B cell (primary cell): Measurements from ENCODE around the gene ADAMTS20. TPM values are rescaled to one million over a fixed set of nuclear protein-coding genes. Genes with fewer than 3 reads are reported as not detected.
A peak's percentile ranks its signal among the peaks of the same experiment; 100 is the strongest.

Experiments
- ATAC-seq: fragments of 200-7000 bp; cut with Tn5 transposase; one replicate; pipeline ENCODE4 v1.10.0; 2021; ENCODE audit warnings: low read depth, mild to moderate bottlenecking, moderate number of reproducible peaks, moderate library complexity
- CTCF ChIA-PET: fragments of 350-600 bp; sonication (Branson Sonifier 250); formaldehyde crosslinking; loops from one replicate; lab custom pipeline; 2021; ENCODE audit warnings: antibody characterized with exemption, inconsistent platforms; lab: Charles Lee
- POLR2A ChIA-PET: fragments of 350-600 bp; sonication (Branson Sonifier 250); formaldehyde crosslinking; loops from one replicate; lab custom pipeline; 2021; ENCODE audit warnings: antibody characterized with exemption; lab: Charles Lee
- DNase-seq: peaks from one replicate; pipeline ENCODE4 v3.0.0; 2013
- H2AFZ ChIP-seq: 2 replicates; pipeline ENCODE4 v1.6.1; 2012; ENCODE audit warnings: mild to moderate bottlenecking, low read depth, low read length; ENCODE audit not compliant: insufficient read depth, poor library complexity, severe bottlenecking
- H3K27ac ChIP-seq, 2 donors: 1 replicate in 1 of 2; 2 replicates in 1 of 2; pipeline ENCODE4 v1.5.1; 2012 to 2013; ENCODE audit warnings: low read length in 2 of 2, mild to moderate bottlenecking in 2 of 2, moderate library complexity in 1 of 2
- H3K27me3 ChIP-seq, 4 experiments: fragments of 200-600 bp in 1 of 4; sonication (generic) in 1 of 4; replicated peaks in 1 of 4; 1 replicate in 2 of 4; 2 replicates in 2 of 4; pipeline versions ENCODE4 v1.6.1 to v1.7.0; 2013 to 2016; ENCODE audit warnings: low read length in 3 of 4, mild to moderate bottlenecking in 2 of 4, mixed read lengths in 1 of 4, moderate library complexity in 1 of 4; ENCODE audit not compliant: insufficient read depth in 4 of 4, control insufficient read depth in 3 of 4; ENCODE audit errors: control extremely low read depth in 1 of 4
- H3K36me3 ChIP-seq, 2 experiments: replicated peaks in 1 of 2; 1 replicate in 1 of 2; 2 replicates in 1 of 2; pipeline versions ENCODE4 v1.6.1 to v1.7.1; 2013; ENCODE audit warnings: low read length in 1 of 2; ENCODE audit not compliant: insufficient read depth in 2 of 2, control insufficient read depth in 1 of 2; ENCODE audit errors: control extremely low read depth in 1 of 2, extremely low read depth in 1 of 2
- H3K4me1 ChIP-seq, 2 donors: fragments of 200-600 bp in 1 of 2; sonication (generic) in 1 of 2; 1 replicate in 1 of 2; 2 replicates in 1 of 2; pipeline versions ENCODE4 v1.5.1 to v1.6.1; 2013 to 2017; ENCODE audit warnings: low read length in 2 of 2; ENCODE audit not compliant: control insufficient read depth in 2 of 2, insufficient read depth in 2 of 2
- H3K4me2 ChIP-seq: replicated peaks from 2 replicates; pipeline ENCODE3; 2012; ENCODE audit warnings: mild to moderate bottlenecking, low read depth, low read length; ENCODE audit not compliant: poor library complexity, severe bottlenecking
- H3K4me3 ChIP-seq, 5 experiments: fragments of 200-600 bp in 1 of 5; sonication (generic) in 1 of 5; 1 replicate in 3 of 5; 2 replicates in 2 of 5; pipeline versions ENCODE4 v1.5.1 to v1.7.0; 2011 to 2016; ENCODE audit warnings: low read length in 4 of 5, mild to moderate bottlenecking in 4 of 5, low read depth in 2 of 5, control low read depth in 1 of 5, moderate library complexity in 1 of 5; ENCODE audit not compliant: insufficient read depth in 1 of 5; ENCODE audit errors: control extremely low read depth in 1 of 5, extremely low read depth in 1 of 5
- H3K79me2 ChIP-seq: fragments of 200-600 bp; sonication (generic); one replicate; pipeline ENCODE4 v1.6.0; 2016; ENCODE audit warnings: low read length; ENCODE audit not compliant: control insufficient read depth, insufficient read depth
- H3K9ac ChIP-seq: fragments of 200-600 bp; sonication (generic); 2 replicates; pipeline ENCODE4 v1.6.1; 2017; ENCODE audit warnings: mild to moderate bottlenecking, low read length, moderate library complexity
- H3K9me3 ChIP-seq, 3 donors: one replicate each; pipeline versions ENCODE4 v1.6.1 to v1.7.1; 2013; ENCODE audit warnings: low read length in 2 of 3; ENCODE audit not compliant: control insufficient read depth in 2 of 3, insufficient read depth in 1 of 3; ENCODE audit errors: control extremely low read depth in 1 of 3
- H4K20me1 ChIP-seq: 2 replicates; pipeline ENCODE4 v1.6.0; 2012; ENCODE audit warnings: mild to moderate bottlenecking, low read length; ENCODE audit not compliant: insufficient read depth, control insufficient read depth, poor library complexity, severe bottlenecking
- H3K27ac Mint-ChIP-seq: one replicate; pipeline ENCODE4 v1.8.0; 2021; ENCODE audit warnings: mixed read lengths
- H3K27me3 Mint-ChIP-seq: one replicate; pipeline ENCODE4 v1.8.0; 2021; ENCODE audit warnings: mixed read lengths
- H3K4me1 Mint-ChIP-seq: one replicate; pipeline ENCODE4 v1.8.0; 2021; ENCODE audit warnings: mixed read lengths
- H3K4me3 Mint-ChIP-seq: one replicate; pipeline ENCODE4 v1.8.0; 2021; ENCODE audit warnings: mixed read lengths
- H3K9me3 Mint-ChIP-seq: one replicate; pipeline ENCODE4 v1.8.0; 2022; ENCODE audit warnings: mixed read lengths; ENCODE audit not compliant: insufficient read depth
- EZH2 ChIP-seq: IDR thresholded peaks from 2 replicates; pipeline ENCODE4 v1.6.1; 2012; ENCODE audit warnings: borderline replicate concordance, low read depth, mild to moderate bottlenecking, moderate library complexity, low read length; ENCODE audit not compliant: insufficient read depth, poor library complexity, severe bottlenecking
- WGBS: methylation state at CpG from one replicate; pipeline ENCODE4 v1.1.5; 2013; ENCODE audit warnings: missing lambda C conversion rate; ENCODE audit not compliant: insufficient coverage; 5-methylcytosine and 5-hydroxymethylcytosine counted together
- intact Hi-C: fragments of 100-400 bp; cut with micrococcal nuclease; formaldehyde crosslinking; loops from one replicate; pipeline ENCODE4 v1.10.0; 2022
- polyA plus RNA-seq: library from polyadenylated mRNA; depleted of rRNA; stranded (reverse); fragments of >200 nt; gene quantifications from 2 replicates; pipeline ENCODE4 v1.2.3, GENCODE V29; 2012
- total RNA-seq, 2 donors: library from RNA; stranded (reverse); fragments of 120-200 nt in 1 of 2; gene quantifications; 1 replicate in 1 of 2; 2 replicates in 1 of 2; pipeline versions ENCODE4 v1.2.3 to v1.2.4, GENCODE V29; 2013 to 2022
- TF ChIP-seq, protein P1 (sequence below): fragments of 200-600 bp; IDR thresholded peaks from one replicate; pipeline ENCODE4 v1.8.0; 2022; ENCODE audit warnings: antibody characterized with exemption, mild to moderate bottlenecking

Gene ADAMTS20
- total and polyA plus RNA-seq, 2 donors (not counting 1 experiment from before 2014, with no cell fraction given), result not detected

DNA sequence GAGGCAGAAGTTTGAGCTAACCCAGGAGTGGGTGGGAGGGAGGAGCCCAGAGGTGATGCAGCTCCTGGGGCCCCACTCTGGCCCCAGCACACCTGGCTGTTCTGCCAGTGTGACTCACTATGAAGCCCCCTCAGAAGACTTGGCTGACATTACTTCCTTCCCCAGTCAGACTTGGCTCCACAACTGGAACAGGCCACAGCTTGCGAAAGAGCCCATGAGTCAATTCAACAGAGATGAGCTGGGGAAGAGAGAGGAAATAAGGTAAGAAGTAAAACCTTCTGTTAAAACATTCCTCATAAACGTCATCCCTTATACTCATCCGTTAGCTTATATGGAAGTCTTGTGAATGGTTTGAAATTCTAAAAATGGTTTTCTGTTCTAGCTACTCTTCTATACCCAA lies 245.9 kb downstream of the ADAMTS20 start:
- DNase-seq (no peak), ATAC-seq (no peak)
- ChIA-PET CTCF (no interaction called here), POLR2A (no interaction called here)
- Histone ChIP-seq H2AFZ (no peak overlapping the region), H3K27ac (no peak overlapping the region), H3K36me3 (no peaks in the 10 kb centered on the region), H3K79me2 (no peaks in the 10 kb centered on the region), H3K4me1 (no peaks in the 10 kb centered on the region), H3K27me3 (no peaks in the 10 kb centered on the region), H3K9ac (no peak overlapping the region), H3K4me2 (no peak overlapping the region), H3K4me3 (no peak overlapping the region), H4K20me1 (no peaks in the 10 kb centered on the region), H3K9me3 (peaks cover 0 to 2% (median 0%) of the 10 kb centered on the region in 3 donors)
- no peak overlapping the region for H3K27ac Mint-ChIP-seq
- H3K9me3 Mint-ChIP-seq, result no peaks in the 10 kb centered on the region
- no peak for TF ChIP-seq EZH2
- TF ChIP-seq, protein P1, sequence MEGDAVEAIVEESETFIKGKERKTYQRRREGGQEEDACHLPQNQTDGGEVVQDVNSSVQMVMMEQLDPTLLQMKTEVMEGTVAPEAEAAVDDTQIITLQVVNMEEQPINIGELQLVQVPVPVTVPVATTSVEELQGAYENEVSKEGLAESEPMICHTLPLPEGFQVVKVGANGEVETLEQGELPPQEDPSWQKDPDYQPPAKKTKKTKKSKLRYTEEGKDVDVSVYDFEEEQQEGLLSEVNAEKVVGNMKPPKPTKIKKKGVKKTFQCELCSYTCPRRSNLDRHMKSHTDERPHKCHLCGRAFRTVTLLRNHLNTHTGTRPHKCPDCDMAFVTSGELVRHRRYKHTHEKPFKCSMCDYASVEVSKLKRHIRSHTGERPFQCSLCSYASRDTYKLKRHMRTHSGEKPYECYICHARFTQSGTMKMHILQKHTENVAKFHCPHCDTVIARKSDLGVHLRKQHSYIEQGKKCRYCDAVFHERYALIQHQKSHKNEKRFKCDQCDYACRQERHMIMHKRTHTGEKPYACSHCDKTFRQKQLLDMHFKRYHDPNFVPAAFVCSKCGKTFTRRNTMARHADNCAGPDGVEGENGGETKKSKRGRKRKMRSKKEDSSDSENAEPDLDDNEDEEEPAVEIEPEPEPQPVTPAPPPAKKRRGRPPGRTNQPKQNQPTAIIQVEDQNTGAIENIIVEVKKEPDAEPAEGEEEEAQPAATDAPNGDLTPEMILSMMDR, result no peak
- WGBS, result no CpG with 5 or more reads among the region's 3 CpGs
- no peaks in the 10 kb centered on the region for H3K4me1 Mint-ChIP-seq
- no peaks in the 10 kb centered on the region for H3K27me3 Mint-ChIP-seq
- no peak overlapping the region for H3K4me3 Mint-ChIP-seq
- intact Hi-C loops, result no loop called here

DNA sequence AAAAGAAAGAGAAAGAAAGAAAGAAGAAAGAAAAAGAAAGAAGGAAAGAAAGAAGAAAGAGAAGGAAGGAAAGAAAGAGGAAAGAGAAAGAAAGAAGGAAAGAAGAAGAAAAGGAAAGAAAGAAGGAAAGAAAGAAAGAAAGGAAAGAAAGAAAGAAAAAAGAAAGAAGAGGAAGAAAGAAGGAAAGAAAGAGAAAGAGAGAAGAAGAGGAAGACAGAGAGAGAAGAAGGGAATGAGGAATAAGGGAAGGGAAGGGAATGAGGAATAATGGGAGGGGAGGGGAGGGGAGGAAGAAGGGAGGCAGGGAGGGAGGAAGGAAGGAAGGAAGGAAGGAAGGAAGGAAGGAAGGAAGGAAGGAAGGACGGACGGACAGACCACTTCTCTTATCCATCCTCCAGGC lies 246.9 kb downstream of the ADAMTS20 start:
- DNase-seq (no peak), ATAC-seq (no peak)
- no peak overlapping the region for H3K27ac ChIP-seq
- peaks cover 0 to 2% (median 0%) of the 10 kb centered on the region in 3 donors for H3K9me3 ChIP-seq
- intact Hi-C loops, result no loop called here
- no peak for TF ChIP-seq EZH2
- TF ChIP-seq, protein P1, result peak; percentile 3
- no peaks in the 10 kb centered on the region for H3K27me3 ChIP-seq
- no peak overlapping the region for H2AFZ ChIP-seq
- H4K20me1 ChIP-seq, result no peaks in the 10 kb centered on the region
- H3K4me1 ChIP-seq, result no peaks in the 10 kb centered on the region
- CTCF ChIA-PET, result no interaction called here
- H3K4me3 ChIP-seq, result no peak overlapping the region
- Mint-ChIP-seq H3K27me3 (no peaks in the 10 kb centered on the region), H3K4me1 (no peaks in the 10 kb centered on the region), H3K4me3 (no peak overlapping the region), H3K9me3 (no peaks in the 10 kb centered on the region), H3K27ac (no peak overlapping the region)
- H3K79me2 ChIP-seq, result no peaks in the 10 kb centered on the region
- WGBS, result no CpG with 5 or more reads among the region's 2 CpGs
- POLR2A ChIA-PET, result no interaction called here
- no peaks in the 10 kb centered on the region for H3K36me3 ChIP-seq
- H3K4me2 ChIP-seq, result no peak overlapping the region
- no peak overlapping the region for H3K9ac ChIP-seq

Other genes with a start within 250 kb of the ADAMTS20 start
- 23.5 and 24.2 TPM in 2 replicates for gene PUS7L, start 206.6 kb upstream of the ADAMTS20 start, total RNA-seq
- 2.6 and 3.4 TPM in 2 replicates for gene PUS7L, start 206.6 kb upstream of the ADAMTS20 start, polyA plus RNA-seq
- gene IRAK4, start 206.7 kb upstream of the ADAMTS20 start, total RNA-seq, result 47.0 and 52.7 TPM in 2 replicates
- gene IRAK4, start 206.7 kb upstream of the ADAMTS20 start, polyA plus RNA-seq, result 36.4 and 48.2 TPM in 2 replicates